Mesenteric fat pad (tissue), 1 donor: Measurements from ENCODE around the gene HMCES. TPM values are rescaled to one million over a fixed set of nuclear protein-coding genes. Genes with fewer than 3 reads are reported as not detected.

Source experiments
- DNase-seq: peaks from one replicate; pipeline ENCODE4 v3.0.0-alpha.2; 2020; ENCODE audit warnings: low spot score
- total RNA-seq: library from RNA; stranded (reverse); fragmentation: NEBNext Ultra II Directional; extraction: Animal tissue kit (Norgen Biotek cat#: 25700); gene quantifications from one replicate; pipeline ENCODE4 v1.2.1, GENCODE V29; 2021
- donor health status: DM: yes; HTN: yes; CAD: no.

Gene HMCES
- total RNA-seq, 1 donor from 2014 or later: 38.5 TPM

DNA sequence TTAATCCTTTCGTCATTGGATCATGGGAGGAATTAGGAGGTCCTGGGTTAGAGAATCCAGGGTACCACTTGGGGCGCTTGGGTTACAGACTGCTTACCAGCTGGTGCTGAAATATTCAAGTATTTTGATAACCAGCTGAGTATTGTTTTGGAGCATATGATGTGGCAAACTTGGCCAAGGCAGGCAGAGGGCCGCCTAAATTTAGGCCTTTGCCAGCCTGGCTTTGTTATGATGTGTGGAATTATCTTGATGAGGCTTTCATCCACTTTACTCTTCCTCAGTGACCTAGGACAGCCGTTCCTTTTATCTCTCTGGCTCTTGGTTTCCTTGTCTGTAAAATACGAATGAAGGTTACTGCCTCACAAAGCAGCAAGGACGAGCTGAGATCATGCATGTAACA is 22.4 kb upstream of the HMCES start:
- no peak for DNase-seq

DNA sequence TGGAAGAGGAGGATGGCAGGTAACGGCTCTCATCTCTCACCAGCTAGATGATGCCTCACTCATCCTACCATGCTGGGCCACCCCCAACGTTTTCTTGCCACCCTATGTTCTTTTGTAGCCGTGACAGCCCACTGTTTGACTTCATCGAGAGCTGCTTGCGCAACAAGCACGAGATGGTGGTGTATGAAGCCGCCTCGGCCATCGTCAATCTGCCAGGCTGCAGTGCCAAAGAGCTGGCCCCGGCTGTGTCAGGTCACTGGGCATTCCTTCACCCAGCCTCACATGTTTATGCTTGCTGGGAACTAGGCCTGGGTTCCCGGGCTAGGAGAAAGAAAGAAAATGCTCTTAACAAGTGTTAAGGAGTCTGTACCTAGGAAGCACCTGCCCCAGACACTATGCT is 21.1 kb upstream of the HMCES start:
- DNase-seq: no peak

DNA sequence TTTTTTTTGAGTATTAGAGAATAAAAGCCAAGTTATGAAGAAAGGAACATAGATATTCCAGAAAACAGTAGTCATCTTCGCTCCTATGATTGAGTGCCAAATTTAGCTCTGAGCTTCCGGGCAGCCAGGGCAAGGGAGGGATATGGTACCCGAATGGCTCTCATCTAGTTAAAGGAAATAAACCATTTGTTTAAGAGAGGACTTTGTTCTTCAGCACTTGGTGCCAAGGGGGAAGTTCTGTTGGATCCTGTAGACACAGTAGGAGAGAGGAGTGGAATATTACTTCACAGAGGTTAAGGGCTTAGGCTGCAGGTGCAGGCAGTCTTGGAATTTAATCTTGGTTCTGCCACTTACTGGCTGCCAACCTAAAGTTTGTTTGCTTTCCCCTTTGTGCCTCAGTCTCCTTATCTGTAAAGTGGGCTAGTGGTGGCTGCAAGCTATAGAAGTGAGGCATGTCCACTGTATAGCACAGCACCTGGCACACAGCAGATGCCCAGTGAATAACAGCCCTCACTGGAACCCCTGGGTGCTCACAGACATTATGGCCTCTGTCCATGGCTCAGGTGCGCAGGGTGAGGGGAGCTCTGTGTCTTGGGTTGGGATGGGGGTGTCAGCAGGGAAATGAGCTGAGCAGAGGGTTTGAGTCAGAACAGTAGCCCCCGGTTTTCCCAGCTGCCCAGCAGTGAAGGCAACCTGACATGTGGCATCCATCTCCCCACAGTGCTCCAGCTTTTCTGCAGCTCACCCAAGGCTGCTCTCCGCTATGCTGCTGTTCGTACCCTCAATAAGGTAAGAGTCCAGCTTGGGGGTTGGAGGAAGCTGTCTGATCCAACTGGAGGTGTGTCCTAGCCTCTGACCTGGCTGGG is 18.8 kb upstream of the HMCES start:
- DNase-seq: no peak

DNA sequence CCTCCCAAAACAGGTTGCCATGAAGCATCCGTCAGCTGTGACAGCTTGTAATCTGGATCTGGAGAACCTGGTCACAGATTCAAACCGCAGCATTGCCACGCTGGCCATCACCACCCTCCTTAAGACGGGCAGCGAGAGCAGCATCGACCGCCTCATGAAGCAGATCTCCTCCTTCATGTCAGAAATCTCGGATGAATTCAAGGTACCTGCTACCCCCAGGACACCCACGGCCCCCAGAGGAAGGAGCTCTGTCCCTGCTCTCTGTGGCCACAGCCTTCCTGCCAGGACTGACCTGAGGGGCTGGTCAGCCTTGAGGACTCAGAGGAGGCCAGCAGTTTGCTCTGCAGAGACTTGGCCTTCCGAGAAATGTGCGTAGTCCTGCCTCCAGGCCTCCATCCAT is 18.1 kb upstream of the HMCES start:
- DNase-seq: no peak

DNA sequence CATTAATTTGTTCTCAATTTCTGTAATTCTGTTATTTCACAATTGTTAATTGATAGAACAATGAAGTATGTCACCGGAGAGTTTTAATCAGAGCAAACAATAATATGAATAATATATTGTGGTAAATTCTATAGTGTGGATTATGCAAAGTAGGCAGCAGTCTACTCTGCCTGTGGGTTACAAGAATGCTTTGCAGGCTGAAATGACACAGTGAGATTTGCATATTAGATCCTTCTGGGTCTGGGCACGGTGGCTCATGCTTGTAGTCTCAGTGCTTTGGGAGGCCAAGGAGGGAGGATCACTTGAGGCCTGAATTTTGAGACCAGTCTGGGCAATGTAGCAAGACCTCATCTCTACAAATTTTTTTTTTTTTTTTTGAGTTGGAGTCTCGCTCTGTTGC is 16.8 kb upstream of the HMCES start:
- DNase-seq: no peak

DNA sequence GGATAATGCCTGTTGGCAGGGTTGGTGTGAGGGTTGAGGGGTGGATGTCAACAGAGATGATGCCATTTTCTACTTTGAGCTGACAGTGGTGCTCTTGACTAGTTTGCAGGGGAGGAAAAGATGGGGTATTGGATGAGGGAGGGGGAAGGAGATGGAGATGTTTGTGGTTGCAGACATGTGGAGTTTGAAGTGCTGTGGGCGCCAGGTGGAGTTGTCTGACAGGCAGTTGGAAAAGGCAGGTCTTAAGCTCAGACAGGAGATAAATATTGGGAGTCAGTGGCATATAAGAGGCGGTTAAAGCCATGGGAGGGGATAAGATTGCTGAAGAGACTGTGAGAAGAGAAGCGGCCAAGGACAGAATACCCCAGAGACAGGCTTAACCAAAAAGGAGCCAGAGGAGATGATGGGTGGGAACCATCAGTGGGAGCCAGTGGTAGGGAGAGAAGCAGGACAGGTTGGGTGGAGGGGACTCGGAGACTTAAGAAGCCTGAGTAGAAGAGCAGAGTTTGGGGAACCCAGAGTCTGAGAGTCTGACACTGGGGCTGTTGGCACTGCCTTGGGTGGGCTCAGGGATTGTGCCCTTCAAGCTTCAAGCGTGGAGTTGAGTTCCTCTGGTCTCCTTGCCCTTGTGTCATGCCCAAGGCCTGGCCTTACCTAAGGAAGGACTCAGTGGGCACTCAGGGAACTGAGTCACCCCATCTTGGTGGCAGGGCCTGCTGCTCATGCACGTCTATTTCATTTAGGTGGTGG is 15.3 kb upstream of the HMCES start:
- DNase-seq: no peak

DNA sequence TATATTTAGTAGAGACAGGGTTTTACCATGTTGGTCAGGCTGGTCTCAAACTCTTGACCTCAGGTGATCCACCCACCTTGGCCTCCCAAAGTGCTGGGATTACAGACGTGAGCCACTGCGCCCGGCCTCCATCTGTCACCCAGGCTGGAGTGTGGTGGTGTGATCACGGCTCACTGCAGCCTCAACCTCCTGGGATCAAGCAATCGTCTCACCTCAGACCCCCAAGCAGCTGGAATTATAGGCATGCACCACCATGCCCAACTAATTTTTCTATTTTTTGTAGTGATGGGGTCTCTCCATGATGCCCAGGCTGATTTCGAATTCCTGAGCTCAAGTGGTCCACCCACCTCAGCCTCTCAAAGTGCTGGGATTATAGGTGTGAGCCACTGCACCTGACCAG is 13.7 kb upstream of the HMCES start:
- DNase-seq: peak; percentile 55

DNA sequence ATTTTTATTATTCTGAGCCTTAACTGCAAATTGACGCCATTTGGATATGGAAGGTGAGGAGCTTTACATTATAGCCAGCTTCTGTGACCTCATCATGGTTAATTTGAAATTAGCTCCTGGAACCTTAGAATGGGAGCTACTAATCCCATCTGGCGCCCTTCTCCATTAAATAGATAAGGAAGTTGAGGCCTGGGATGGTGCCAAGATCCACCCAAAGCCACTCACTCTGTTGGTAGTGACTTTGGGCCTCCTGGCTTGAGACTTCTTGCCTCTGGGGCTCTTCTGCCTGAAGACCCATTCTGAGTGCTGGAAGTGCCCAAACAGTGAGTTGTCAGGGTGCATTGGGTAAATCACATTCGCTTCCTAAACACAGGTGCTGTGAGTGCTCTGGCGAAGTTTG is 12.0 kb upstream of the HMCES start:
- DNase-seq: no peak

DNA sequence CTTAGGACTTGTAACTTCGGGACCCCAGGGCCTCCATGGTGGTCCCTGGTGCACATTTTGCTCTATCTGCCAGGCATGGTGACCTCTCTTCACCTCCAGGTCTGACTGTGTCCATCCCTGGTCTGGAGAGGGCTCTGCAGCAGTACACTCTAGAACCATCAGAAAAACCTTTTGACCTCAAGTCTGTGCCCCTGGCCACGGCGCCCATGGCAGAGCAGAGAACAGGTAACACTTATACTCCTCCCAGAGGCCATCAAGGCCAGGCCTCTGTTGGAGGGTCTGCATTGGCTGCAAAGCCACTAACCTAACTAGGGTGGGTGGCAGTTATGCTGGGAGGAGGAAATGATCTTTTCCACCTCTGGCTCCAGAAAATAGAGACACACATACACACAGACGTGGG is 10.3 kb upstream of the HMCES start:
- peak; percentile 59 for DNase-seq

DNA sequence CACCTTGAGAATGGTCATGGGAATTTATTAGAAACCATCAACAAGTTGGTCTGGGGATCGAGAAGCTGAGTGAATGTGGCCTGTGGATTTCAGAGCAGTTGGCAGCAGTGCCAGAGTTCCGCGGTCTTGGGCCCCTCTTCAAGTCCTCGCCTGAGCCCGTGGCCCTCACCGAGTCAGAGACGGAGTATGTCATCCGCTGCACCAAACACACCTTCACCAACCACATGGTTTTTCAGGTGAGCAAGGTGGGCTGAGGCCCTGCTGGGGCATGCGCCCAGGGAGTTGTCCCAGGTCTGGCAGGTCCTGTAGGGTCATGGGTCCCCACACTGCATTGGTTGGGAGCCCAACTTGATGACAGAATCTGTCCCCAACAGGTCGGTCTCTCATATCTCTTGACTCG is 7.0 kb upstream of the HMCES start:
- peak; percentile 80 for DNase-seq

DNA sequence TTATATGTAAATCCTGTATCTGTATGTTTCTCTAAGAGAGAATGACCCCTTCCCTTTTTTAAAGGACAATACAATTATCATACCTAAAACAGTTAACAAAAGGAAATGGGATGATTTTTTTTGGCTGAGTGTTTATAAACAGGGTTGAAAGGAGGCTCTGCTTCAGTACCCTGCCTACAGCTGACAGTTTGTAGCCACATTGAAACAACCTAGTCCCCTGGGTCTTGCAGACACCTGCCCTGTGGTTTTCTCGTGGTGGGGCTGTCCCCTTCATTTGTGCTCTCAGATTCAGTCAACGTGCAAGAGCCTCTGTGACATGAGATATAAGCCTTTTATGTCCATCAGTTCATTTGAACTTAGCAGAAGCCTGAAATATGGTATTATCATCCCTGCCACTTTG is 2.3 kb upstream of the HMCES start:
- no peak for DNase-seq

DNA sequence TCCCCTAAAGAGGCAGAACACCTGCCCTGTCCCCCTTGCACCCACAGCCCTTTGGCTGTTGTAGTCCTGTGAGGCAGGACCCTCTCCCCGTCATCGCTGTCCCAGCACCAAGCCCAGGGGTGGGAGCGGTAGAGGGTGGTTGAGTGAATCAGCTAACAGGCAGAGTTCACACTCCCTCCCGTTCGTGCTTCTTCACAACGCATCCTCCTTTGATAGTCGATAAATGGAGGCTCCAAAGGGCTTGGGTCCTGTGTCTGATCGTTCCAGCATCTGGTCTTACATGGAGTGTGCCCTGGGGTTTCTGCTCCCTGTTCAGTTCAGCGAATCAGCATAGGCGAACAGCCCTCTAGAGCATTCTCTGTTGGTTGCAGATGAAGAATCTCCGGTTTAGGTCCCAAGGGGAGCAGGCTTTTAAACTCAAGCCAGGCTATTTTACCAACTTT is 820 bp upstream of the HMCES start:
- no peak for DNase-seq

DNA sequence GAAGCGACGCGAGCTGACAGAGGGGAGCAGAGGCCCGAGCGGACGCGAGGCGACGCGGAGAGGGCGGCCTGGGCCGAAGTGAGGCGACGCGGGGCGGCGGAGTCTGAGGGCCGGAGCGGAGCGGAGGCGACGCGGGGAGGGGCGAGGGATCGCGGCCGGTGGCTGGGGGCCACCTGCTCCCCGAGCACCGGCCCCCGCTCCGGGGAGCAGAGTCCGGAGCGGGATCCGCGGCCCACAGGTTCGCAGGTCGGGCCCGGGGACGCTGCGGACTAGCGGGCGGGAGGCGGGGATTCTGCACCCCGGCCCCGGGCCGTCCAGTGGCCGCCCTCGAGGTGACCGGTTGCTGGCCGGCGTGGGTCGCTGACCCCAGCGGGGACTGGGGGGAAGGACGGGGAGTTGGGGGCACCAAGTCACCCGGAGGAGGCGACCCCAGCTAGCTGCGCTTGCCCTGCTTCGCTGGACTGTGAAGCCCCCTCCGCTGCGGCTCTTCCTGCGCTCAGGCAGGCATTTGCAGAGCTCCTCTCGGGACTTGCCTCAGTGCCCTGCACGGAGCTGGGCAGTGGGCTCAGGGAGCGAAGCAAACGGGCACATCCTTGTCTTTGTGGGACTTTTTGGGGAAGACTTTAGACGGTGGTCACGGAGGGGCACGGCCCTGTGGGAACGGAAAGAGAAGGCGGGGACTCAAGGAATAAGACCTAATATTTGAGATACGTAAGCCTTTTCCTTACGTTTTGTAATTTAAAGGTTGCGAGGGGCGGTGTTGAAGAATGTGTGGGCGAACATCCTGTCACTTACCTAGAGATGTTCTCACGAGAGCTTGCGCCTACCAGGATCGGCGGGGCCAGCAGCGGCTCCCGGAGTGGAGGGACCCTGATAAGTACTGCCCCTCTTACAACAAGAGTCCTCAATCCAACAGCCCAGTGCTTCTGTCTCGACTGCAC is 566 bp downstream of the HMCES start:
- DNase-seq: no peak

DNA sequence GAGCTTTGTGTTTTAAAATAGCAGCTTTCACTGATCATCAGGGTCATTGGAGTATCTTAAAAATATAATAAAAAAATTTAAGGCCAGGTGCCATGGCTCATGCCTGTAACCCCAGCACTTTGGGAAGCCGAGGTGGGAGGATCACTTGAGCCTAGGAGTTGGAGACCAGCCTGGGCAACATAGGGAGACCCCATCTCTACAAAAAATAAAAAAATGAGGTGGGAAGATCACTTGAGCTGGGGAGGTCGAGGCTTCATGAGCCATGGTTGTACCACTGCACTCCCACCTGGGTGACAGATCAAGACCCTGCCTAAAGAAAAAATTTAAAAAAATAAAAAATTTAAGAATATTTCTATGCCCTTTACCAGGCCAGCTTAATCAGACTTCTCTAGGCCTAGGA is 1.5 kb downstream of the HMCES start:
- DNase-seq: no peak

DNA sequence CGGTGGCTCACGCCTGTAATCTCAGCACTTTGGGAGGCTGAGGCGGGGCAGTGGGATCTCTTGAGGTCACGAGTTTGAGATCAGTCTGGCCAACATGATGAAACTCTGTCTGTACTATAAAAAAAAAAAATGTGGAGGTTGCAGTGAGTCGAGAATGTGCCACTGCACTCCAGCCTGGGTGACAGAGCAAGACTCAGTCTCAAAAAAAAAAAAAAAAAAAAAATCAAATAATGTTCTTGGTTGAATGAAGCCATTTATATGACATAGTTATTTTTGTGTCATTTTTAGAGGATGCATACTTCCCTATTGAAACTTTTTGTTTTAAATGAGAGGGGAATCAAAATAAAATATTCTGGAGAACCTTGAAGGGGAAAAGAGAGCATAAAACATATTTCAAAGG is 3.1 kb downstream of the HMCES start:
- no peak for DNase-seq

DNA sequence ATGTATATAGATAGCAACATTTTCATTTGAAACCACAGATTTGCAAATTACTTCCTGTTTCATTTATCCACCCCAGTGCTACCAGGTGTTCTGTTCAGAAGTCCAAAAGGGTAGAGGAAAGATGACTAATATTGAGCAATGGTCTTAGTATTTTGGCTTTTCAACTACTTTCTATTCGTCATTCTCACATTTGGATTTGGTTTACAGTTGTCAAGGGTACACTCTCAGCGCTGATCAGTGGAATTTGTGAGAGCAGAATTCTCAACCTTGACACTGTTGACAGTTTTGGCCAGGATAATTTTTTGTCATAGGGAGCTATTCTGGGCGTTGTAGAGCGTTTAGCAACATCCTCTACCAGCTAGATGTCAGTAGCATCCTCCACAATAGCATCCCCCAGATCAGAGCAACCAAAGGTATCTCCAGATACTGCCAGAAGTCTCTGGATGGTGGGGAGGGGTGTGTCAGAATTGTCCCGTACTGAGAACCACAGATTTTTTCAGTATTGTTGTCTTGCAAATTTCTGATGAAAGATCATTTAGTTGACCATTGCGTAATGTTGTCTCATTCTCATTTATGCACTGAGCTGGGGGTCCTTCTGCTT is 4.2 kb downstream of the HMCES start:
- no peak for DNase-seq

DNA sequence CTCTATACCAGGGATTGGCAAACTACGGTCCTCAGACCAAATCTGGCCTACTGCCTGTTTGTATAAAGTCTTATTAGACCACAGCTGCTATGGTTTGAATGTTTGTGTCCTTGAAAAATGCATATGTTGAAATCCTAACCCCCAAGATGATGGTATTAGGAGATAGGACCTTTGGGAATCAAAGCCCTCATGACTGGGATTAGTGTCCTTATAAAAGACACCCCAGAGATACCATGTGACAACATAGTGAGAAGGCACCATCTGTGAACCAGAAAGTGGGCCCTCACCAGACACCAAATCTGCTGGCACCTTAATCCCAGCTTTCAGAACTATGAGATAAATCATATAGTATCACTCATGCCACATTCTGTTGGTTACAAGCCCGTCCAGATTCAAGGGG is 7.4 kb downstream of the HMCES start:
- DNase-seq: no peak

DNA sequence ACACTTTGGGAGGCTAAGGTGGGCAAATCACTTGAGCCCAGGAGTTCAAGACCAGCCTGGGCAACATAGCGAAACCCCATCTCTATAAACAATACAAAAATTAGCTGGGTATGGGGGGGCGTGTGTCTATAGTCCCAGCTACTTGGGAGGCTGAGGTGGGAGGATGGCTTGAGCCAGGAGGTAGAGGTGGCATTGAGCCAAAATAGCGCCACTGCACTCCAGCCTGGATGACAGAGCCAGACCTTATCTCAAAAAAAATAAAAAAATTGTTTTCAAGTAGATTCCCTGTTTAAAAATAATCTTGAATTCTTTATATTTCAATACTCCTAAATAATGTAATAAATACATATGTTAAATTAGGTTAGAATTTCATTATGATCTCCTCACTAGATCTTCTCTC is 9.8 kb downstream of the HMCES start:
- DNase-seq: no peak

DNA sequence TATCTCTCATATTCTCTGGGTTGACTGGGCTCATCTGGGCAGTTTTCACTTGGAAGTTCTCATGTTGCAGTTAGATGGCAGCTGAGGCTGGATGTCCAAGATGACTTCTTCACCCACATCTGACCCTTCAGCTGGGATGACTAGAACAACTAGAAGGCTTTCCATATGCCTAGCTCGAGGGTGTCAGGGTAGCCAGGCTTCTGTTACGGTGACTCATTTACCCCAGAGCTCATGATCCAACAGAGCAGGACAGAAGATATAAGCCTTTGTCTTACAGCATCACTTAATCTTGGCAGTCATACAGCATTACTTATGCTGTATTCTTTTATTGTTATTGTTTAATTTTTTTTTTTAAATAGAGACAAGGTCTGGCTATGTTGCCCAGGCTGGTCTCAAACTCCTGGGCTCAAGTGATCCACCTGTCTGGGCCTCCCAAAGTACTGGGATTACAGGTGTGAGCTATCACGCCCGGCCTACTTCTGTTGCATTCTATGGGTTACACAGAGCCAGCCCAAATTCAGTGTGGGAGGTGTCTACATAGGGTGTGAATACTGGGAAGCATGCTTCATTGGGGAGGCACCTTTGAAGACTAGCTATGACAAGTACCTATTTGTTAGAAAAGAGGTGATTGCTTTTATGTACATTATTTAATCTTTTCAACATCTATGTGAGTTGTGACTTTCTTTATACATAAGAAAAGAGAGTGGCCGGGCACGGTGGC is 10.7 kb downstream of the HMCES start:
- no peak for DNase-seq

DNA sequence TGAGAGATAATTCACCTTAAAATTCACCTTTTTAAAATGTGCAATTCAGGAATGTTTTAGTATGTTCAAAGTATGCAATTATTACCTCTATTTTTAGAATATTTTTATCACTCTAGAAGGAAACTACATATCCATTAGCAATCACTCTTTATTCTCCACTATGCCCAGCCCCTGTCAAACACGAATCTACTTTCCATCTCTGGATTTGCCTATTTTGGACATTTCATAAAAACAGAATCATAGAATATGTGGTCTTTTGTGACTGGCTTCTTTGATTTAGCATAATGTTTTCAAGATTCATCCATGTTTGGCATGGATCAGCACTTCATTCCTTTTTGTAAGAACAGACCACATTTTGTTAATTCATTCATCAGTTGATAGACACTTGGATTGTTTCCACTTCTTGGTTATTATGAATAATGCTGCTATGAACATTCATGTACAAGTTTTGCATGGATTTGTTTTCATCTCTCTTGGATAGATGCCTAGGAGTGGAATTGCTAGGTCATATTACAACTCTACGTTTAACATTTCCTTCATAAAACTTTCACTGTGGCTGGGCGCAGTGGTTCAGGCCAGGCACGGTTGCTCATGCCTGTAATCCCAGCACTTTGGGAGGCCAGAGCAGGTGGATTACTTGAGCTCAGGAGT is 12.7 kb downstream of the HMCES start:
- no peak for DNase-seq
